Activated CD8-positive, alpha-beta memory T cell treated with anti-CD3 and anti-CD28 coated beads, Interleukin-2, amount 10 ng/mL, durations not matched to agents 7 days and 5 days (primary cell): ENCODE results near the gene TSPAN4. TPM values are rescaled to one million over a fixed set of nuclear protein-coding genes. Genes with fewer than 3 reads are reported as not detected.

Experiments used
- ATAC-seq: fragments of 150-1000 bp; cut with Tn5 transposase; one replicate; pipeline ENCODE4 v1.10.0; 2021; ENCODE audit warnings: moderate library complexity
- CTCF ChIA-PET: fragments of 350-600 bp; sonication (Branson Sonifier 250); formaldehyde crosslinking; loops from one replicate; lab custom pipeline; 2021; ENCODE audit warnings: antibody characterized with exemption; lab: Charles Lee
- DNase-seq: peaks from one replicate; pipeline ENCODE4 v3.0.0-alpha.2; 2020
- H3K27ac Mint-ChIP-seq: one replicate; pipeline ENCODE4 v1.8.0; 2021; ENCODE audit warnings: mild to moderate bottlenecking, mixed read lengths
- H3K27me3 Mint-ChIP-seq: one replicate; pipeline ENCODE4 v1.8.0; 2021; ENCODE audit warnings: mixed read lengths
- H3K36me3 Mint-ChIP-seq: one replicate; pipeline ENCODE4 v1.8.0; 2021; ENCODE audit warnings: mild to moderate bottlenecking, mixed read lengths
- H3K4me1 Mint-ChIP-seq: one replicate; pipeline ENCODE4 v1.8.0; 2021; ENCODE audit warnings: mixed read lengths
- H3K4me3 Mint-ChIP-seq: one replicate; pipeline ENCODE4 v1.8.0; 2021; ENCODE audit warnings: mild to moderate bottlenecking, moderate library complexity, mixed read lengths
- H3K9me3 Mint-ChIP-seq: one replicate; pipeline ENCODE4 v1.8.0; 2022; ENCODE audit warnings: low read depth, mixed read lengths
- total RNA-seq, 2 experiments: library from RNA; stranded (reverse); gene quantifications; one replicate each; pipeline ENCODE4 v1.2.3, GENCODE V29; 2021

The TSPAN4 gene
- total RNA-seq, 2 experiments from 2014 or later = 7.8 to 17.8 TPM

GRCh38 chr11:908273-908672 is 65.6 kb downstream of the TSPAN4 start:
- ATAC-seq (no peak), DNase-seq (no peak)
- no peaks in the 10 kb centered on the region for H3K9me3 Mint-ChIP-seq
- no peak overlapping the region for H3K27ac Mint-ChIP-seq
- CTCF ChIA-PET = no interaction called here
- no peaks in the 10 kb centered on the region for H3K27me3 Mint-ChIP-seq
- H3K4me1 Mint-ChIP-seq = peaks cover 22% of the 10 kb centered on the region
- no peak overlapping the region for H3K4me3 Mint-ChIP-seq
- peaks cover 8% of the 10 kb centered on the region for H3K36me3 Mint-ChIP-seq

GRCh38 chr11:909406-909805 is 66.8 kb downstream of the TSPAN4 start:
- Mint-ChIP-seq H3K27ac (no peak overlapping the region), H3K27me3 (no peaks in the 10 kb centered on the region), H3K9me3 (no peaks in the 10 kb centered on the region), H3K4me3 (peak overlapping the region; percentile 94), H3K36me3 (peaks cover 2% of the 10 kb centered on the region), H3K4me1 (peaks cover 22% of the 10 kb centered on the region)
- CTCF ChIA-PET = interaction anchor here (1.1 kb wide), 1 partner anchor 17 kb away, joined by 3 read pairs; no protein-coding TSS in a partner anchor
- no peak for ATAC-seq
- no peak for DNase-seq

GRCh38 chr11:910044-910588 is 67.5 kb downstream of the TSPAN4 start:
- Mint-ChIP-seq H3K4me3 (peak overlapping the region; percentile 94), H3K27ac (peak overlapping the region; percentile 79), H3K36me3 (peaks cover 2% of the 10 kb centered on the region), H3K9me3 (no peaks in the 10 kb centered on the region), H3K4me1 (peaks cover 22% of the 10 kb centered on the region), H3K27me3 (no peaks in the 10 kb centered on the region)
- DNase-seq (no peak), ATAC-seq (no peak)
- CTCF ChIA-PET = interaction anchor here (1.0 to 2.8 kb wide), 5 partner anchors 11 to 141 kb away, joined by 3 to 16 read pairs (median 7); partner anchors contain the start of gene AP2A2

- no peaks in the 10 kb centered on the region for H3K9me3 Mint-ChIP-seq
- peaks cover 2% of the 10 kb centered on the region for H3K36me3 Mint-ChIP-seq
- ATAC-seq = peak; percentile 95
- no peaks in the 10 kb centered on the region for H3K27me3 Mint-ChIP-seq
- H3K4me3 Mint-ChIP-seq = peak within 1 kb of the TSS; percentile 94
- H3K4me1 Mint-ChIP-seq = peaks cover 22% of the 10 kb centered on the region
- DNase-seq = peak; percentile 89
- CTCF ChIA-PET = interaction anchor here (1.0 to 2.8 kb wide), 5 partner anchors 11 to 140 kb away, joined by 3 to 16 read pairs (median 7); partner anchors contain the start of gene AP2A2
- H3K27ac Mint-ChIP-seq = peak within 1 kb of the TSS; percentile 83
These were observed 68.0 kb downstream of the TSPAN4 start, which contains the start of gene CHID1 for GRCh38 chr11:910589-911030. TSS of gene CHID1 (minus strand) at chr11:910810. CDS start at chr11:904816, 5,994 bp downstream.

GRCh38 chr11:911031-911889 is 68.6 kb downstream of the TSPAN4 start:
- Mint-ChIP-seq H3K27ac (peak overlapping the region; percentile 83), H3K36me3 (no peaks in the 10 kb centered on the region), H3K9me3 (no peaks in the 10 kb centered on the region), H3K27me3 (no peaks in the 10 kb centered on the region), H3K4me3 (peak overlapping the region; percentile 76), H3K4me1 (peaks cover 22% of the 10 kb centered on the region)
- ATAC-seq (peak; percentile 38), DNase-seq (peak; percentile 57)
- CTCF ChIA-PET = interaction anchor here (0.9 to 2.8 kb wide), 6 partner anchors 10 to 216 kb away, joined by 3 to 16 read pairs (median 6); partner anchors contain the start of genes AP2A2 and TMEM80

GRCh38 chr11:911890-912219 is 69.2 kb downstream of the TSPAN4 start:
- no peak for ATAC-seq

GRCh38 chr11:912266-912665 is 69.6 kb downstream of the TSPAN4 start:
- Mint-ChIP-seq H3K27me3 (no peaks in the 10 kb centered on the region), H3K4me1 (peaks cover 21% of the 10 kb centered on the region), H3K9me3 (no peaks in the 10 kb centered on the region), H3K27ac (no peak overlapping the region), H3K36me3 (no peaks in the 10 kb centered on the region), H3K4me3 (peak overlapping the region; percentile 76)
- CTCF ChIA-PET = interaction anchor here (1.3 to 2.8 kb wide), 3 partner anchors 9 to 15 kb away, joined by 5 to 16 read pairs (median 10); partner anchors contain the start of gene AP2A2
- ATAC-seq = no peak
- DNase-seq = no peak

More at GRCh38 chr11:911890-912219, 69.2 kb downstream of the TSPAN4 start:
- Mint-ChIP-seq H3K4me3 (peak overlapping the region; percentile 76), H3K27ac (peak overlapping the region; percentile 83), H3K4me1 (peaks cover 22% of the 10 kb centered on the region), H3K36me3 (no peaks in the 10 kb centered on the region), H3K27me3 (no peaks in the 10 kb centered on the region), H3K9me3 (no peaks in the 10 kb centered on the region)
- CTCF ChIA-PET = interaction anchor here (0.9 to 2.8 kb wide), 5 partner anchors 9 to 216 kb away, joined by 3 to 16 read pairs (median 5); partner anchors contain the start of genes AP2A2 and TMEM80
- DNase-seq = no peak

GRCh38 chr11:913043-913442 is 70.4 kb downstream of the TSPAN4 start:
- no peak overlapping the region for H3K4me3 Mint-ChIP-seq
- H3K27me3 Mint-ChIP-seq = no peaks in the 10 kb centered on the region
- no peak for ATAC-seq

GRCh38 chr11:914204-914603 is 71.6 kb downstream of the TSPAN4 start:
- ATAC-seq = no peak
- CTCF ChIA-PET = no interaction called here
- Mint-ChIP-seq H3K27me3 (no peaks in the 10 kb centered on the region), H3K4me1 (peaks cover 13% of the 10 kb centered on the region), H3K9me3 (no peaks in the 10 kb centered on the region), H3K36me3 (no peaks in the 10 kb centered on the region), H3K4me3 (no peak overlapping the region), H3K27ac (no peak overlapping the region)
- DNase-seq = no peak

More at GRCh38 chr11:913043-913442, 70.4 kb downstream of the TSPAN4 start:
- DNase-seq = no peak
- Mint-ChIP-seq H3K36me3 (no peaks in the 10 kb centered on the region), H3K4me1 (peaks cover 20% of the 10 kb centered on the region), H3K9me3 (no peaks in the 10 kb centered on the region), H3K27ac (no peak overlapping the region)
- CTCF ChIA-PET = interaction anchor here (2.6 kb wide), 1 partner anchor 12 kb away, joined by 16 read pairs; the partner anchor contains the start of gene AP2A2

- Mint-ChIP-seq H3K27me3 (no peaks in the 10 kb centered on the region), H3K36me3 (no peaks in the 10 kb centered on the region), H3K4me3 (no peak overlapping the region), H3K9me3 (no peaks in the 10 kb centered on the region), H3K27ac (no peak overlapping the region), H3K4me1 (peaks cover 7% of the 10 kb centered on the region)
- DNase-seq (no peak), ATAC-seq (no peak)
- CTCF ChIA-PET = interaction anchor here (1.2 to 1.6 kb wide), 2 partner anchors 10 to 12 kb away, joined by 3 to 6 read pairs; partner anchors contain the start of gene AP2A2
These were observed 72.3 kb downstream of the TSPAN4 start for GRCh38 chr11:914747-915501.
